DND-41 (cell line): ENCODE results near the gene NDE1.
"Not testable (repeated sequence)": the region's sequence is repeated elsewhere in the genome, so short reads cannot be mapped to it uniquely, and the experiment has no call there.

Source experiments
- ATAC-seq: fragments of 200-7000 bp; cut with Tn5 transposase; 3 replicates; pipeline ENCODE4 v1.9.1; 2021; ENCODE audit warnings: low read depth; ENCODE audit not compliant: insufficient read depth
- DNase-seq: peaks from one replicate; pipeline ENCODE4 v3.0.0-alpha.2; 2020
- H2AFZ ChIP-seq: 2 replicates; pipeline ENCODE4 v1.6.0; 2012; ENCODE audit warnings: low read depth, low read length
- H3K27ac ChIP-seq: 2 replicates; pipeline ENCODE4 v1.5.1; 2012; ENCODE audit warnings: low read length, inconsistent platforms
- H3K27me3 ChIP-seq: fragments of 200-600 bp; sonication (generic); 2 replicates; pipeline ENCODE4 v1.6.0; 2012; ENCODE audit warnings: low read length, mild to moderate bottlenecking, inconsistent platforms; ENCODE audit not compliant: insufficient read depth, poor library complexity
- H3K36me3 ChIP-seq: 2 replicates; pipeline ENCODE4 v1.5.1; 2012; ENCODE audit warnings: low read length, inconsistent platforms; ENCODE audit not compliant: insufficient read depth
- H3K4me1 ChIP-seq: 2 replicates; pipeline ENCODE4 v1.5.1; 2012; ENCODE audit warnings: mild to moderate bottlenecking, low read length; ENCODE audit not compliant: insufficient read depth
- H3K4me2 ChIP-seq: 2 replicates; pipeline ENCODE4 v1.6.0; 2012; ENCODE audit warnings: mild to moderate bottlenecking, moderate library complexity, low read length, inconsistent platforms; ENCODE audit not compliant: insufficient read depth
- H3K4me3 ChIP-seq, 2 experiments: fragments of 200-600 bp in 1 of 2; shearing (Covaris generic) in 1 of 2; 2 replicates each; pipeline ENCODE4 v1.5.1; 2012 to 2016; ENCODE audit warnings: inconsistent platforms in 2 of 2, low read length in 2 of 2, mild to moderate bottlenecking in 2 of 2, low read depth in 1 of 2, moderate library complexity in 1 of 2
- H3K79me2 ChIP-seq: 2 replicates; pipeline ENCODE4 v1.6.0; 2012; ENCODE audit warnings: low read length, inconsistent platforms; ENCODE audit not compliant: insufficient read depth
- H3K9ac ChIP-seq: 2 replicates; pipeline ENCODE4 v1.6.0; 2012; ENCODE audit warnings: low read depth, mild to moderate bottlenecking, inconsistent platforms, low read length, moderate library complexity
- H3K9me3 ChIP-seq: 2 replicates; pipeline ENCODE4 v1.5.1; 2012; ENCODE audit warnings: low read length, moderate library complexity, mild to moderate bottlenecking, inconsistent platforms; ENCODE audit not compliant: insufficient read depth, severe bottlenecking
- H4K20me1 ChIP-seq: 2 replicates; pipeline ENCODE4 v1.6.0; 2012; ENCODE audit warnings: low read length; ENCODE audit not compliant: insufficient read depth
- CTCF ChIP-seq: IDR thresholded peaks from 2 replicates; pipeline ENCODE4 v1.5.1; 2012; ENCODE audit warnings: borderline replicate concordance, low read length, moderate library complexity, mild to moderate bottlenecking; ENCODE audit not compliant: poor library complexity, severe bottlenecking; ENCODE audit errors: extremely low read depth
- EZH2 ChIP-seq: IDR thresholded peaks from 3 replicates; pipeline ENCODE4 v1.6.1; 2012; ENCODE audit warnings: borderline replicate concordance, low read depth, mild to moderate bottlenecking, moderate library complexity, low read length, inconsistent platforms; ENCODE audit not compliant: severe bottlenecking

The NDE1 gene

GRCh38 chr16:15654591-15654990 lies 4.5 kb downstream of the NDE1 start:
- no peaks in the 10 kb centered on the region for H3K27me3 ChIP-seq
- peaks cover 90% of the 10 kb centered on the region for H3K79me2 ChIP-seq
- H3K27ac ChIP-seq = no peak overlapping the region
- TF ChIP-seq EZH2 (no peak), CTCF (no peak)
- ATAC-seq (no peak), DNase-seq (no peak)
- no peaks in the 10 kb centered on the region for H3K9me3 ChIP-seq
- peaks cover 52% of the 10 kb centered on the region for H4K20me1 ChIP-seq
- no peak overlapping the region for H2AFZ ChIP-seq
- no peak overlapping the region for H3K9ac ChIP-seq
- H3K4me3 ChIP-seq = no peak overlapping the region
- peaks cover 40% of the 10 kb centered on the region for H3K4me1 ChIP-seq
- H3K4me2 ChIP-seq = no peak overlapping the region
- H3K36me3 ChIP-seq = peaks cover 28% of the 10 kb centered on the region

- peaks cover 34% of the 10 kb centered on the region for H3K36me3 ChIP-seq
- H4K20me1 ChIP-seq = peaks cover 59% of the 10 kb centered on the region
These were observed 5.5 kb downstream of the NDE1 start for GRCh38 chr16:15655561-15655960.

GRCh38 chr16:15658149-15658548 lies 8.1 kb downstream of the NDE1 start:
- TF ChIP-seq EZH2 = no peak
- TF ChIP-seq CTCF = no peak
- H2AFZ ChIP-seq = no peak overlapping the region
- no peak overlapping the region for H3K9ac ChIP-seq
- H3K36me3 ChIP-seq = peaks cover 39% of the 10 kb centered on the region
- no peaks in the 10 kb centered on the region for H3K27me3 ChIP-seq
- H3K27ac ChIP-seq = no peak overlapping the region; the same call in 1 of the 2 replicates
- DNase-seq = no peak
- H3K9me3 ChIP-seq = no peaks in the 10 kb centered on the region
- 0 out of 3 replicates have a peak, but pooled peaks have one; percentile 35 for ATAC-seq
- peaks cover 15% of the 10 kb centered on the region for H3K4me1 ChIP-seq
- H3K79me2 ChIP-seq = peaks cover 93% of the 10 kb centered on the region
- peaks cover 62% of the 10 kb centered on the region for H4K20me1 ChIP-seq
- H3K4me2 ChIP-seq = no peak overlapping the region
- H3K4me3 ChIP-seq = no peak overlapping the region

More at GRCh38 chr16:15655561-15655960, 5.5 kb downstream of the NDE1 start:
- H3K27me3 ChIP-seq, H3K4me2 ChIP-seq, H3K9me3 ChIP-seq, H3K27ac ChIP-seq, H2AFZ ChIP-seq, ATAC-seq, H3K9ac ChIP-seq, H3K4me3 ChIP-seq, DNase-seq: not testable (repeated sequence)
- H3K4me1 ChIP-seq = peaks cover 37% of the 10 kb centered on the region
- peaks cover 94% of the 10 kb centered on the region for H3K79me2 ChIP-seq

GRCh38 chr16:15658556-15658955 lies 8.5 kb downstream of the NDE1 start:
- peaks cover 60% of the 10 kb centered on the region for H4K20me1 ChIP-seq
- peaks cover 11% of the 10 kb centered on the region for H3K4me1 ChIP-seq
- no peak overlapping the region for H3K4me2 ChIP-seq
- DNase-seq (no peak), ATAC-seq (no peak)
- H2AFZ ChIP-seq = no peak overlapping the region
- H3K36me3 ChIP-seq = peaks cover 41% of the 10 kb centered on the region
- H3K4me3 ChIP-seq = no peak overlapping the region
- H3K79me2 ChIP-seq = peaks cover 93% of the 10 kb centered on the region
- no peak overlapping the region; the same call in none of the 2 replicates for H3K27ac ChIP-seq
- TF ChIP-seq EZH2 = no peak
- no peak for TF ChIP-seq CTCF
- H3K27me3 ChIP-seq = no peaks in the 10 kb centered on the region
- H3K9me3 ChIP-seq = no peaks in the 10 kb centered on the region
- H3K9ac ChIP-seq = no peak overlapping the region
